GM12878 (cell line): ENCODE measurements around the gene NUP37. TPM values are rescaled to one million over a fixed set of nuclear protein-coding genes. Genes with fewer than 3 reads are reported as not detected.

Experiments used
- ATF2 ChIP-seq: IDR thresholded peaks from 2 replicates; pipeline ENCODE4 v1.6.1; 2012; ENCODE audit warnings: low read length, inconsistent platforms
- BACH1 ChIP-seq: fragments of 450-650 bp; IDR thresholded peaks from 2 replicates; pipeline ENCODE4 v1.6.1; 2017; ENCODE audit warnings: mild to moderate bottlenecking, borderline replicate concordance
- BCLAF1 ChIP-seq: fragments of 450-650 bp; IDR thresholded peaks from 2 replicates; pipeline ENCODE4 v1.6.1; 2017; ENCODE audit warnings: antibody characterized with exemption, mild to moderate bottlenecking, moderate library complexity
- CTCF ChIP-seq, 3 experiments: IDR thresholded peaks in 2 of 3; conservative IDR thresholded peaks in 1 of 3; 2 replicates each; pipeline ENCODE4 v1.5.1; 2011; ENCODE audit warnings: low read depth in 3 of 3, low read length in 3 of 3, mild to moderate bottlenecking in 3 of 3, control low read depth in 2 of 3, moderate library complexity in 2 of 3, inconsistent platforms in 1 of 3, mixed read lengths in 1 of 3; ENCODE audit not compliant: control insufficient read depth in 2 of 3, insufficient read depth in 1 of 3; ENCODE audit errors: extremely low read depth in 1 of 3
- GATAD2B ChIP-seq: fragments of 450-650 bp; conservative IDR thresholded peaks from 2 replicates; pipeline ENCODE4 v1.6.1; 2017; ENCODE audit warnings: low read depth, mild to moderate bottlenecking, moderate library complexity
- LARP7 ChIP-seq: fragments of 450-650 bp; IDR thresholded peaks from 2 replicates; pipeline ENCODE4 v1.6.1; 2017; ENCODE audit warnings: mild to moderate bottlenecking
- NR2C2 ChIP-seq: IDR thresholded peaks from 2 replicates; pipeline ENCODE4 v1.6.1; 2011; ENCODE audit warnings: borderline replicate concordance, low read depth; ENCODE audit not compliant: control insufficient read depth, insufficient read length
- PAX8 ChIP-seq: fragments of 450-650 bp; IDR thresholded peaks from 2 replicates; pipeline ENCODE4 v1.6.1; 2017; ENCODE audit warnings: mild to moderate bottlenecking, moderate library complexity
- PBX3 ChIP-seq: IDR thresholded peaks from 2 replicates; pipeline ENCODE4 v1.6.1; 2011; ENCODE audit warnings: mild to moderate bottlenecking, low read depth, low read length, moderate library complexity; ENCODE audit not compliant: insufficient replicate concordance
- POU2F2 ChIP-seq: IDR thresholded peaks from 3 replicates; pipeline ENCODE4 v1.6.1; 2011; ENCODE audit warnings: low read depth, mild to moderate bottlenecking, low read length, borderline replicate concordance
- RAD21 ChIP-seq: IDR thresholded peaks from 2 replicates; pipeline ENCODE4 v1.6.1; 2011; ENCODE audit warnings: mild to moderate bottlenecking, low read depth, low read length, moderate library complexity; ENCODE audit not compliant: insufficient read depth
- RAD51 ChIP-seq: fragments of 450-650 bp; IDR thresholded peaks from 2 replicates; pipeline ENCODE4 v1.6.1; 2016; ENCODE audit warnings: moderate library complexity, mild to moderate bottlenecking, inconsistent platforms
- RUNX3 ChIP-seq: IDR thresholded peaks from 2 replicates; pipeline ENCODE4 v1.6.1; 2012; ENCODE audit warnings: low read length, inconsistent platforms
- SIX5 ChIP-seq: IDR thresholded peaks from 2 replicates; pipeline ENCODE4 v1.6.1; 2011; ENCODE audit warnings: mild to moderate bottlenecking, low read depth, low read length, moderate library complexity; ENCODE audit not compliant: severe bottlenecking
- SREBF1 ChIP-seq: IDR thresholded peaks from 2 replicates; pipeline ENCODE4 v1.6.1; 2012; ENCODE audit warnings: mild to moderate bottlenecking, low read length
- SREBF2 ChIP-seq: IDR thresholded peaks from 2 replicates; pipeline ENCODE4 v1.6.1; 2012; ENCODE audit warnings: mild to moderate bottlenecking, low read length
- TBL1XR1 ChIP-seq: IDR thresholded peaks from 2 replicates; pipeline ENCODE4 v1.6.1; 2012; ENCODE audit warnings: low read depth, low read length, improper control_type of control experiment
- YY1 ChIP-seq: IDR thresholded peaks from 2 replicates; pipeline ENCODE4 v1.6.1; 2011; ENCODE audit warnings: low read depth, mild to moderate bottlenecking, low read length
- ZBTB33 ChIP-seq: fragments of 450-650 bp; IDR thresholded peaks from 2 replicates; pipeline ENCODE4 v1.6.1; 2017; ENCODE audit warnings: mild to moderate bottlenecking
- polyA plus RNA-seq, 11 experiments: library from polyadenylated mRNA; depleted of rRNA in 4 of 11; unstranded in 6 of 11; stranded (reverse) in 5 of 11; fragments of >200 nt; fragmentation: Nextera tagmentation in 4 of 11; fragmentation: Illumina TruSeq in 1 of 11; extraction: Ambion mirVana in 4 of 11; extraction: Trizol in 1 of 11; gene quantifications; 1 replicate in 1 of 11; 2 replicates in 10 of 11; pipeline versions ENCODE4 v1.2.1 to v1.2.3, GENCODE V29; 2011 to 2016; ENCODE audit warnings: inconsistent platforms in 2 of 11, missing spikeins in 2 of 11, low read depth in 1 of 11
- total RNA-seq, 4 experiments: library from RNA; depleted of rRNA in 3 of 4; stranded (reverse); fragments of >200 nt in 3 of 4; fragmentation: Illumina TruSeq in 1 of 4; extraction: Trizol in 1 of 4; gene quantifications; 2 replicates each; pipeline versions ENCODE4 v1.2.1 to v1.2.3, GENCODE V29; 2013 to 2021

The NUP37 gene
- total and polyA plus RNA-seq, 10 of the 15 experiments (the other 5 are each of a cell fraction or from before 2014, with no cell fraction given): 51.8 to 250 (median 99.6) TPM

- TF ChIP-seq BCLAF1 (no peak), LARP7 (peak; percentile 55; the same call in 1 of the 2 replicates), SIX5 (peak; percentile 90), SREBF1 (0 out of 2 replicates have a peak, but pooled peaks have one; percentile 44), RAD21 (no peak), RUNX3 (no peak), PBX3 (no peak), SREBF2 (no peak), RAD51 (no peak), NR2C2 (no peak), ZBTB33 (no peak), BACH1 (peak; percentile 36; the same call in 1 of the 2 replicates), YY1 (peak; percentile 60), GATAD2B (0 out of 2 replicates have a peak, but pooled peaks have one; percentile 73), CTCF (IDR thresholded peaks at IDR 0.05 in 2 of 3, conservative IDR thresholded peaks at IDR 0.05 in 1 of 3; ENCODE audit: control insufficient read depth in 2 of 3, extremely low read depth in 1 of 3, insufficient read depth in 1 of 3, low read depth in 3 of 3, low read length in 3 of 3) (no peak), PAX8 (no peak), TBL1XR1 (0 out of 2 replicates have a peak, but pooled peaks have one; percentile 28), POU2F2 (peak; percentile 5; the same call in 1 of the 3 replicates), ATF2 (peak; percentile 55; the same call in 1 of the 2 replicates)
Observed at GRCh38 chr12:102061560-102062418, 58.1 kb downstream of the NUP37 start, which contains the start of gene WASHC3 (continued).
